GM18861 (cell line): ENCODE data around the gene LTBP1.
"Not testable (repeated sequence)": the region's sequence is repeated elsewhere in the genome, so short reads cannot be mapped to it uniquely, and the experiment has no call there.

Source experiments
- ATAC-seq: cut with Tn5 transposase; IDR thresholded peaks from one replicate; pipeline ENCODE4 v1.9.1; 2021; ENCODE audit not compliant: unreplicated experiment

LTBP1 gene, protein sequence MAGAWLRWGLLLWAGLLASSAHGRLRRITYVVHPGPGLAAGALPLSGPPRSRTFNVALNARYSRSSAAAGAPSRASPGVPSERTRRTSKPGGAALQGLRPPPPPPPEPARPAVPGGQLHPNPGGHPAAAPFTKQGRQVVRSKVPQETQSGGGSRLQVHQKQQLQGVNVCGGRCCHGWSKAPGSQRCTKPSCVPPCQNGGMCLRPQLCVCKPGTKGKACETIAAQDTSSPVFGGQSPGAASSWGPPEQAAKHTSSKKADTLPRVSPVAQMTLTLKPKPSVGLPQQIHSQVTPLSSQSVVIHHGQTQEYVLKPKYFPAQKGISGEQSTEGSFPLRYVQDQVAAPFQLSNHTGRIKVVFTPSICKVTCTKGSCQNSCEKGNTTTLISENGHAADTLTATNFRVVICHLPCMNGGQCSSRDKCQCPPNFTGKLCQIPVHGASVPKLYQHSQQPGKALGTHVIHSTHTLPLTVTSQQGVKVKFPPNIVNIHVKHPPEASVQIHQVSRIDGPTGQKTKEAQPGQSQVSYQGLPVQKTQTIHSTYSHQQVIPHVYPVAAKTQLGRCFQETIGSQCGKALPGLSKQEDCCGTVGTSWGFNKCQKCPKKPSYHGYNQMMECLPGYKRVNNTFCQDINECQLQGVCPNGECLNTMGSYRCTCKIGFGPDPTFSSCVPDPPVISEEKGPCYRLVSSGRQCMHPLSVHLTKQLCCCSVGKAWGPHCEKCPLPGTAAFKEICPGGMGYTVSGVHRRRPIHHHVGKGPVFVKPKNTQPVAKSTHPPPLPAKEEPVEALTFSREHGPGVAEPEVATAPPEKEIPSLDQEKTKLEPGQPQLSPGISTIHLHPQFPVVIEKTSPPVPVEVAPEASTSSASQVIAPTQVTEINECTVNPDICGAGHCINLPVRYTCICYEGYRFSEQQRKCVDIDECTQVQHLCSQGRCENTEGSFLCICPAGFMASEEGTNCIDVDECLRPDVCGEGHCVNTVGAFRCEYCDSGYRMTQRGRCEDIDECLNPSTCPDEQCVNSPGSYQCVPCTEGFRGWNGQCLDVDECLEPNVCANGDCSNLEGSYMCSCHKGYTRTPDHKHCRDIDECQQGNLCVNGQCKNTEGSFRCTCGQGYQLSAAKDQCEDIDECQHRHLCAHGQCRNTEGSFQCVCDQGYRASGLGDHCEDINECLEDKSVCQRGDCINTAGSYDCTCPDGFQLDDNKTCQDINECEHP (N-terminal part only)

DNA sequence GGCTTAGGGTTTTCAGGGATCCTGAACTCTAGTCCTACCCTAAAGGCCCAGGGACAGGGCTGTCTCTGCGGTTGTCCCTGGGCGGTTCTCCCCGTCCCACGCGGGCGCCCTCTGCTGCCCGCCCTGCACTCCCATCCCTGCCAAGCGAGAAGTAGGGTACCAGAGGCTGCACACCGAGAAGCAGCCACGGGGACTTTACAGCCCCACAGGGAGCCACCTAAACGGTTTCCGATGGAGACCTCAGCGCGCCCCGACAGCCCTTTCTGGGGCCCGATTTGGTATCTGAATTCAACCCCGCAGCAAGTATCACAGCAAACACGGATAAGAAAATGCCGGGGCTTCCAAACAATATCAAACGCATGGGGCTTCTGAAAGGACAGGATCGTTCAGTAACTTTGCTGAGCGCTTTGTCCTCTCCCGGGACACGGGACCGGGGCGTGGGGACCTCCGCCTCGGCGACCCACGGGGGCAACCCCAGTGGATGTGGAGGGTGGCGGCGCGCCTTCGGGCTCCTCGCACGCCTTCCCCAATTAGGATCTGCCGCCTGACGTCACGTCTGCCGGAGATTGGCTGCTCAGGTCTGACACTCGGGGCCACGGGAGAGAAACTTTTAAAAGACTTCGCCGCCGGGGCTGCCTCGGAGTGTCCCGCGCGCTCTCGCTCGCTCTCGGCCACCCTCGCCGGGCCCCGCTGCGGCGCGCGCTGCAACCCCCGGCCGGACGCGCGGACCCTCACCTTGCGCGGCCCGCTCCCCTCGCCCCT lies at the start of gene LTBP1:
Gene LTBP1, plus strand, starts transcription at position 640 of the 762 bp plus-strand sequence. CDS start 372 bp downstream, outside the sequence.
- peak; percentile 66 for ATAC-seq

DNA sequence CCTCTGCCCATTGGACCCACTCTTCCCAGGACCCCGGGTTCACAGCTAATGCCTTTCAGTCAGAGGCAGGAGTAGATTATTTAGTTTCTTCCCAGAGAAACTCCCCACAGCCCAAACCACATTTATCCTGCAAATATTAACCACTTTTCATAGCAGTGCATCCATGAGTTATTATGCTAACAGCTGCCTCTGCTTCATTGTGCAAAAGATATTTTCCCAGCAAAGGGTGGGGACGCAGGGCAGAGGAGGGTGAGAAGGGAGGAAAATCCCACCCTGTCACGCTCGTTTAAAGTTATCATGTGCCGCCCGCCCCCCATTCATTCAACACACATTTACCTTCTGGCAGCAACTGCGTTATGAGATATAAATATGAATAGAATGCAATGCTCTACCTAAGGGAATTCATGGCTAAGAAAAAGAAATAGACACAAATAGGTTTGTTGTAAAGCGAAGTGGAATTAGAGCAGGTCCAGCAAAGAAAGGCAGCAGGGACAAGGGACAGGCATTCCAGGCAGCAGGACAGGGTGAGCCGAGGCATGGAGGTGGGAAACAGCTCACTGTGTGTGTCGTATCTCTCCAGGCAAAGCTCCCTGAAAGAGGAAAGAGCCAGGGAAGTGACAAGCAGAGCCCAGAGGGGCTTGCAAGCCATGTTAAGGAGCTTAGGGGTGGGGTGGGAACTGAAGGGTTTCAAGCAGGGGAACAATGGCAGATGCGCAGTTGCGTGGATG lies 46.3 kb upstream of the LTBP1 start:
- ATAC-seq: no peak

GRCh38 chr2:32901313-32901712 lies 45.4 kb upstream of the LTBP1 start:
- no peak for ATAC-seq

DNA sequence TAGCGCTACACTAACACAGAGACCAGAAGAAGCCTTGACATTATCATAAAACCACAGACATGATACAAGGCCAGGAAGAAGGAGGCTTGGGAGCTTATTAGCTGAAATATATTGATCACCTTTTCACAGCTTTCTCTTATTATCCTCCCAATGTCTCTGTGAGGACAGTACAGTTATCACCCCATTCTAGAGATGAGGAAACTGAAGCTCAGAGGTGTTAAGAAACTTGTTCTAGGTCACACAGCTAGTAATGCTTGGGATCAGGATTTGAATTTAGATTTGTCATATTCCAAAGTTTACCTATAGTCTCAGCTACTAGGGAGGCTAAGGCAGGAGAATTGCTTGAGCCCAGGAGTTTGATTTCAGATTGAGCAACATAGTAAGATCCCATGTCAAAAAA lies 44.6 kb upstream of the LTBP1 start:
- ATAC-seq: no peak

DNA sequence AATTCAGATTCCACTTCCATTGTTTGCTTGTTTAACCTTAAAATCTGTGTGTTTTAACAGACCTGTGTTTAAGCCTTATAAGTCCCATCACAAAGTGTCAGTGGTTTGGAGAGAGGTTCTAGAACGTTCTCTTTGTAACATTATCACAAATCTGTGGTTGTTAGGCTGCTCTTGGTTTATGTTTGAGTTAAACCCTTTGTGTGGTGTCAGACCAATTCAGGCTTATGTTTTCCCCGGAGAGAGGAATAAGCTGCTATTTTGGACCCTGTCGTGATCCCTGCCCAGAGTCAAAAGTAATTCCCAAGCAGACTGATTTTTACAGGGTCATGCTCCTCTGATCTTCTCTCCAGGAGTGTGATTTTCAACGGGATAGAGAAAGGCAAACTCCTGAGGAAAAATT lies 43.8 kb upstream of the LTBP1 start:
- no peak for ATAC-seq

DNA sequence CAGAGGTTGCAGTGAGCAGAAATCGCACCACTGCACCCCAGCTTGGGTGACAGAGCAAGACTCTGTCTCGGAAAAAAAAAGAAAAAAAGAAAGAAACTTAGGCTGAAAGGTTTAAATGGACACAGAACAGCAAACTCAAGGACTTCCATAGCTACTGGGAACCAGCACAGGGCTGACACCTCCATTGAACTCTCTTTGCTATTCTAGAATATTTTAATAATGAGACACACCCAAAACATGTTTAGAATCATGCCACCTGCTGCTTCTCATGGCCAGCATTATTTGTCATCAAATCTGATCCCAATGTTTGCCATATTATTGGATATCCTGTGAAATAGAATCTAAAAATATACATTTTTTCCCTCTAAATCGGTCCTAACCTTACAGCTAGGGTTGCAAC lies 42.7 kb upstream of the LTBP1 start:
- no peak for ATAC-seq

DNA sequence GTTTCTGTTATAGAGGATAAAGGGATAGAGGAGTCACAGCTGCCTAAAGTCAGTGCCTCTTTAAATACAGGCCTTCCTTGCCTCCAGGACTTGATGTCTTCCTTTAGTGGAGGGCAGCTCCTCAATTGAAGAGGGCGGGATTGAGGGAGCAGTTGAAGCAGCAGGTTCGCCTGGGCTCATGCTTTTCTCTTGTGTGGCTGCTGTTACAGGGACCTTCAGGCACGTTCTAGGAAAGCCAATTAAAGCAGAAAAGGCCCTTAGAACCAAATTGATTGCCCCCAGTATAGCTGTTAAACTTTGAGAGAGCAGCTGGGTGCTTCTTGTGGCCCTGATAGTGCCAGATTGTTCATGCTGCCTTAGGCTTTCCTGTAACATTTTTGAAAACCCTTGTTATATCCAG lies 42.0 kb upstream of the LTBP1 start:
- ATAC-seq: no peak

GRCh38 chr2:32905270-32905669 lies 41.5 kb upstream of the LTBP1 start:
- ATAC-seq: no peak

- peak; percentile 84 for ATAC-seq
Observed at GRCh38 chr2:32910883-32911598, 35.7 kb upstream of the LTBP1 start.

DNA sequence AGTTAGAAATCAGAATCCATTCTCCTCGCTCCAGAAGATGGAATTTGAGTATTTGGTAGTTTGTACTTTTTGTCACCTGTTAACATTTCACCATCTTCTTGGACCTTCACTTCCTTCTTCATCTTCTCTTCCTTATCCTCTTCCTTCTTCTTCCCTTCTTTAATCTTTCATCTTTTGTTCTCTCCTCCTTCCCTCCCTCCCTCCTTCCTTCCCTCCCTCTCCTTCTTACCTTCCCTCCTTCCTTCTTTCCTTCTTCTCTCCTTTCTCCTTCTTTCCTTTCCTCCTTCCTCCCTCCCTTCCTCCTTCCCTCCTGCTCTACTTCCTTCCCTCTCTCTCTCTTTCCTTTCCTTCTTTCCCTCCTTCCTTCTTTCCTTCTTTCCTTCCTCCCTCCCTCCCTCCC lies 31.1 kb upstream of the LTBP1 start:
- ATAC-seq: no peak

GRCh38 chr2:32918774-32919173 lies 28.0 kb upstream of the LTBP1 start:
- no peak for ATAC-seq

- ATAC-seq: not testable (repeated sequence)
Observed at GRCh38 chr2:32919901-32920300, 26.9 kb upstream of the LTBP1 start.

- ATAC-seq: not testable (repeated sequence)
Observed at GRCh38 chr2:32921486-32921885, 25.3 kb upstream of the LTBP1 start.

DNA sequence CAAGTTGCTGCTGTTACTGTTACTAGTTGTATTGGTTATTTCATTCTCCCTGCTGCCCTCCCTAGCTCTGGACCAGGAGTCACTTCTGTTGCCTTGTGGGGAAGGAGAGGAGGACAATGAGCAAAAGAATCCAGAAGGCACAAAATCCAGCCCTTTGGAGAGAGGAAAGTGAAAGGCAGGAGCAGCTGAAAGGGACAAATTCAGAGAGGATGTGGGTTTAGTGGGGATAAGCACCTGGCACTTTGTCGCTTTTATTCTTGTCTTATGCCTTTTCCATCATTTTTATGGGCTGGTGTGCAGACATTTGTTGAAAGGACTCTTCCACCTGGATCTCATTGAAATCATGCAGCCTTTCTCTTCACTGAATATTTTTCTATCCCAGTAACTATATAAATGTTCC lies 24.3 kb upstream of the LTBP1 start:
- no peak for ATAC-seq

DNA sequence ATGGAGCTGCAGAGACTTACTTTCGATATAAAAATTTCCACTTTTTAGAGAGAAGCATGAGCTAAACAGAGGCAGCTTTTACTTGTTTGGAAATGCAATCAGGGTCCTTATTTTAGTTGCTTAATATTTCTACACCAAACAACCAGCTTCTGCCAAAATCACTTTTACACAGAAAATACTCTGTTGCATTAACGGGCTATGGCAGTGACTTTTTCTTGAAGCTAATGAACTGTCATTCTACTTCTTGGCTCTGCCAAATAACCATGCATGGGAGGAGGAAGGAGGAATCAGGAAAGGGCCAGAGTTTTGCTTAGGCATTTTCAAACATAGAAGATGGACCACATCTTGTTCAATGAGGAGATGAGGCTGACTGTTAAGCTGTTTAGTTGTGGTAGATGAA lies 23.6 kb upstream of the LTBP1 start:
- no peak for ATAC-seq

- ATAC-seq: no peak
Observed at GRCh38 chr2:32925283-32925815, 21.4 kb upstream of the LTBP1 start.

- ATAC-seq: no peak
Observed at GRCh38 chr2:32925976-32926707, 20.6 kb upstream of the LTBP1 start.

DNA sequence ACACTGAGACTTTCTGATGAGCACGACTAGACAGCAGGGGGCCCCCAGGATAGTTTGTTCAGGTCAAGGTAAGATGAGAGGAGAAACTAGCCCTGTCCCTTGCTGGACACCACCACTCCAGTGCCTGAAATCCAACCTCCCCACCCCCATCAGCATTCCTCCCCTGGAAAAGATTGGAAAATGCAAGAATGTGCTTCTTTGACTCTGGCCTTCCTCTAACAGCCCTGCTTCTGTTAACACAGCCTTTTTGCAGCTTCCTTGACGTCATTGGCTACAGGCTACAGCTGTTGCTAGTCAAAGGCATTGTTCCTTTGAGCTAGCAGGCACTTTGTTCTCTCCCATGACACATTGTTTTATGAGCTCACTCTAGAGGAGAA lies 20.1 kb upstream of the LTBP1 start:
- no peak for ATAC-seq
